GM12878 (cell line): ENCODE measurements around the gene NRP1. TPM values are rescaled to one million over a fixed set of nuclear protein-coding genes. Genes with fewer than 3 reads are reported as not detected.

Experiments
- ATAC-seq: fragments of 200-7000 bp; cut with Tn5 transposase; 3 replicates; pipeline ENCODE4 v1.9.1; 2020; ENCODE audit warnings: mild to moderate bottlenecking, moderate library complexity
- BruUV-seq: library from RNA; stranded (reverse); fragments of 400-500 nt; replicated peaks from 2 replicates; lab custom pipeline; 2021; lab: Mats Ljungman, UMichigan
- CTCF ChIA-PET: fragments of 300-600 bp; sonication (Branson Sonifier 250); formaldehyde crosslinking; extraction: SDS; loops from one replicate; lab custom pipeline; 2021; ENCODE audit warnings: inconsistent platforms; lab: Yijun Ruan, JAX
- POLR2A ChIA-PET: fragments of 350-600 bp; formaldehyde crosslinking; extraction: SDS; loops from one replicate; lab custom pipeline; 2021; ENCODE audit warnings: inconsistent platforms; lab: Charles Lee
- RAD21 ChIA-PET: fragments of 300-600 bp; sonication (Branson Sonifier 250); formaldehyde crosslinking; loops from one replicate; lab custom pipeline; 2023; ENCODE audit warnings: antibody characterized with exemption; ENCODE audit not compliant: unreplicated experiment; lab: Charles Lee
- SMC1A ChIA-PET: fragments of 300-600 bp; sonication (Branson Sonifier 250); formaldehyde crosslinking; loops from one replicate; lab custom pipeline; 2023; ENCODE audit not compliant: unreplicated experiment, uncharacterized antibody; lab: Charles Lee
- DNase-seq: peaks from one replicate; pipeline ENCODE4 v3.0.0-alpha.2; 2011; ENCODE audit warnings: low read depth, low spot score
- FAIRE-seq: peaks from 3 replicates; lab custom pipeline; 2011; peaks lifted over from hg19 to GRCh38; lab: Jason Lieb, UNC
- H2AFZ ChIP-seq: 2 replicates; pipeline ENCODE4 v1.6.0; 2011; ENCODE audit warnings: low read depth, low read length, control low read depth; ENCODE audit not compliant: control insufficient read depth
- H3K27ac ChIP-seq: 2 replicates; pipeline ENCODE4 v1.5.1; 2011; ENCODE audit warnings: control low read depth; ENCODE audit not compliant: control insufficient read depth, insufficient read depth
- H3K27me3 ChIP-seq, 2 experiments: replicated peaks in 1 of 2; 2 replicates each; pipeline versions ENCODE4 v1.6.0 to v1.6.1; 2011; ENCODE audit warnings: low read length in 1 of 2; ENCODE audit not compliant: control insufficient read depth in 2 of 2, insufficient read depth in 2 of 2
- H3K36me3 ChIP-seq, 2 experiments: 2 replicates each; pipeline ENCODE4 v1.5.1; 2011; ENCODE audit warnings: low read length in 1 of 2; ENCODE audit not compliant: control insufficient read depth in 2 of 2, insufficient read depth in 2 of 2
- H3K4me1 ChIP-seq: 2 replicates; pipeline ENCODE4 v1.6.1; 2011; ENCODE audit warnings: mild to moderate bottlenecking, low read length, moderate library complexity, mixed read lengths; ENCODE audit not compliant: control insufficient read depth, insufficient read depth
- H3K4me2 ChIP-seq: 2 replicates; pipeline ENCODE4 v1.6.0; 2011; ENCODE audit warnings: control low read depth; ENCODE audit not compliant: control insufficient read depth, insufficient read depth
- H3K4me3 ChIP-seq: fragments of 200-600 bp; sonication (generic); 2 replicates; pipeline ENCODE4 v1.5.1; 2016
- H3K79me2 ChIP-seq: 2 replicates; pipeline ENCODE4 v1.6.0; 2011; ENCODE audit warnings: low read length; ENCODE audit not compliant: control insufficient read depth, insufficient read depth
- H3K9ac ChIP-seq: 2 replicates; pipeline ENCODE4 v1.8.0; 2011; ENCODE audit warnings: low read length, control low read depth, mixed read lengths; ENCODE audit not compliant: control insufficient read depth, insufficient read depth
- H3K9me3 ChIP-seq: replicated peaks from 3 replicates; pipeline ENCODE4 v1.5.1; 2011; ENCODE audit warnings: mild to moderate bottlenecking, low read length; ENCODE audit not compliant: control insufficient read depth, insufficient read depth
- H4K20me1 ChIP-seq: 2 replicates; pipeline ENCODE4 v1.6.0; 2011; ENCODE audit not compliant: control insufficient read depth, insufficient read depth
- ATF7 ChIP-seq: fragments of 450-650 bp; IDR thresholded peaks from 2 replicates; pipeline ENCODE4 v1.6.1; 2016; ENCODE audit warnings: low read depth, mild to moderate bottlenecking
- IRF3 ChIP-seq: fragments of 450-650 bp; IDR thresholded peaks from 2 replicates; pipeline ENCODE4 v1.6.1; 2014; ENCODE audit warnings: mild to moderate bottlenecking
- IRF5 ChIP-seq: fragments of 450-650 bp; IDR thresholded peaks from 2 replicates; pipeline ENCODE4 v1.6.1; 2017; ENCODE audit warnings: borderline replicate concordance
- MTA2 ChIP-seq: fragments of 450-650 bp; IDR thresholded peaks from 2 replicates; pipeline ENCODE4 v1.6.1; 2016; ENCODE audit warnings: low read depth, mild to moderate bottlenecking, moderate library complexity
- NFXL1 ChIP-seq: fragments of 450-650 bp; IDR thresholded peaks from 2 replicates; pipeline ENCODE4 v1.6.1; 2017; ENCODE audit warnings: antibody characterized with exemption, mild to moderate bottlenecking, borderline replicate concordance
- PAX8 ChIP-seq: fragments of 450-650 bp; IDR thresholded peaks from 2 replicates; pipeline ENCODE4 v1.6.1; 2017; ENCODE audit warnings: mild to moderate bottlenecking, moderate library complexity
- RELB ChIP-seq: fragments of 450-650 bp; IDR thresholded peaks from 2 replicates; pipeline ENCODE4 v1.6.1; 2017; ENCODE audit warnings: low read depth, mild to moderate bottlenecking, moderate library complexity
- SMAD5 ChIP-seq: IDR thresholded peaks from 2 replicates; pipeline ENCODE4 v1.6.1; 2016; ENCODE audit warnings: antibody characterized with exemption, low read depth
- WGBS: methylation state at CpG from one replicate; pipeline ENCODE4 v1.1.6; 2016; ENCODE audit warnings: low lambda C conversion rate; ENCODE audit not compliant: insufficient replicate concordance, insufficient coverage; ENCODE audit errors: missing lambda C conversion rate; 5-methylcytosine and 5-hydroxymethylcytosine counted together
- in situ Hi-C: fragments of 300-500 bp; cut with MboI; formaldehyde crosslinking; loops from 9 replicates; pipeline ENCODE4 v1.14.3; 2018; ENCODE audit warnings: mixed read lengths
- intact Hi-C: fragments of 100-400 bp; cut with micrococcal nuclease; formaldehyde crosslinking; loops from one replicate; pipeline ENCODE4 v1.14.2; 2022; ENCODE audit not compliant: unreplicated experiment
- polyA plus RNA-seq, 11 experiments: library from polyadenylated mRNA; depleted of rRNA in 4 of 11; unstranded in 6 of 11; stranded (reverse) in 5 of 11; fragments of >200 nt; fragmentation: Nextera tagmentation in 4 of 11; fragmentation: Illumina TruSeq in 1 of 11; extraction: Ambion mirVana in 4 of 11; extraction: Trizol in 1 of 11; gene quantifications; 1 replicate in 1 of 11; 2 replicates in 10 of 11; pipeline versions ENCODE4 v1.2.1 to v1.2.3, GENCODE V29; 2011 to 2016; ENCODE audit warnings: inconsistent platforms in 2 of 11, missing spikeins in 2 of 11, low read depth in 1 of 11
- total RNA-seq, 4 experiments: library from RNA; depleted of rRNA in 3 of 4; stranded (reverse); fragments of >200 nt in 3 of 4; fragmentation: Illumina TruSeq in 1 of 4; extraction: Trizol in 1 of 4; gene quantifications; 2 replicates each; pipeline versions ENCODE4 v1.2.1 to v1.2.3, GENCODE V29; 2013 to 2021

NRP1 gene
- total and polyA plus RNA-seq, 10 of the 15 experiments (the other 5 are each of a cell fraction or from before 2014, with no cell fraction given), result 0.11 to 12.1 (median 0.52) TPM

- no peak for TF ChIP-seq IRF3
- TF ChIP-seq RELB, result no peak
- TF ChIP-seq, all 136 proteins: peak for 0
Observed at GRCh38 chr10:33238643-33239042, 95.8 kb downstream of the NRP1 start (continued).

GRCh38 chr10:33237736-33238624 lies 96.5 kb downstream of the NRP1 start:
- FAIRE-seq, result no peak

More at GRCh38 chr10:33237736-33238624, 96.5 kb downstream of the NRP1 start:
- DNase-seq, result no peak
- CTCF ChIA-PET, result no interaction called here
- H3K27ac ChIP-seq, result no peak overlapping the region
- no peaks in the 10 kb centered on the region for H3K27me3 ChIP-seq
- POLR2A ChIA-PET, result no interaction called here
- H3K79me2 ChIP-seq, result no peaks in the 10 kb centered on the region
- H3K9ac ChIP-seq, result no peak overlapping the region
- H3K4me2 ChIP-seq, result no peak overlapping the region
- ATAC-seq, result no peak
- RAD21 ChIA-PET, result no interaction called here
- H3K9me3 ChIP-seq, result no peaks in the 10 kb centered on the region
- no peaks in the 10 kb centered on the region for H4K20me1 ChIP-seq
- H3K36me3 ChIP-seq, result no peaks in the 10 kb centered on the region
- H3K4me3 ChIP-seq, result no peak overlapping the region
- BruUV-seq, result no TSS peak
- no peak overlapping the region for H2AFZ ChIP-seq
- in situ Hi-C loops, result no loop called here
- SMC1A ChIA-PET, result no interaction called here
- WGBS, result 41% methylated on average over 8 of the region's 8 CpGs
- no peaks in the 10 kb centered on the region for H3K4me1 ChIP-seq
- no peak for TF ChIP-seq MTA2
- no peak for TF ChIP-seq IRF5
- no peak for TF ChIP-seq ATF7
- TF ChIP-seq PAX8, result no peak
- TF ChIP-seq NFXL1, result no peak
- no peak for TF ChIP-seq SMAD5
- TF ChIP-seq, all 136 proteins: peak for 0
- intact Hi-C loops, result no loop called here
